GM12801 (cell line): Measurements from ENCODE around the gene SLC35F3.

Source experiments
- TF ChIP-seq, protein P1 (sequence below): IDR thresholded peaks from one replicate; pipeline ENCODE4 v1.5.1; 2011; ENCODE audit warnings: control low read depth; ENCODE audit not compliant: insufficient read length; ENCODE audit errors: extremely low read depth

Gene SLC35F3

DNA sequence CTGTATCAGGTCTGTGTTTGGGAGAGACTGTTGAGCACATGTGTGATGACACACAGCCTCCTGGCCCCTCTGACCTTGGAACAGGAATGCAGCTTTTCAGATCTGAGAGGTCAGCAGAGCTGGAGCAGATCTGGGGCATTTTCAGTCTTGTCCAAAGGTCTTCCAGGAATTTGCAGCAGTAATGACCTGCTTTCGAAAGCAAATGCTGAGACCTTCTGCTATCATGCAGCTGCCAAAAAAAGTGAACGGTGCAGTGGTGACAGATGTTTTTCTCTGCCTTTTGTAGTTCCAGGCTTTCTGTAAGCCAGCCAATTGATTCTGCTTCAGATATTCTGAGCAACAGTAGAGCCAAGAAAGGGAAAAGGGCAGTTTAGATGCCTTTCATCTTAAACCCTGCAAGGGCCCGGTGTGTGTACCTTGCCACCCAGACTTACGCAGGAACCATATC lies 331.0 kb downstream of the SLC35F3 start:
- TF ChIP-seq, protein P1, sequence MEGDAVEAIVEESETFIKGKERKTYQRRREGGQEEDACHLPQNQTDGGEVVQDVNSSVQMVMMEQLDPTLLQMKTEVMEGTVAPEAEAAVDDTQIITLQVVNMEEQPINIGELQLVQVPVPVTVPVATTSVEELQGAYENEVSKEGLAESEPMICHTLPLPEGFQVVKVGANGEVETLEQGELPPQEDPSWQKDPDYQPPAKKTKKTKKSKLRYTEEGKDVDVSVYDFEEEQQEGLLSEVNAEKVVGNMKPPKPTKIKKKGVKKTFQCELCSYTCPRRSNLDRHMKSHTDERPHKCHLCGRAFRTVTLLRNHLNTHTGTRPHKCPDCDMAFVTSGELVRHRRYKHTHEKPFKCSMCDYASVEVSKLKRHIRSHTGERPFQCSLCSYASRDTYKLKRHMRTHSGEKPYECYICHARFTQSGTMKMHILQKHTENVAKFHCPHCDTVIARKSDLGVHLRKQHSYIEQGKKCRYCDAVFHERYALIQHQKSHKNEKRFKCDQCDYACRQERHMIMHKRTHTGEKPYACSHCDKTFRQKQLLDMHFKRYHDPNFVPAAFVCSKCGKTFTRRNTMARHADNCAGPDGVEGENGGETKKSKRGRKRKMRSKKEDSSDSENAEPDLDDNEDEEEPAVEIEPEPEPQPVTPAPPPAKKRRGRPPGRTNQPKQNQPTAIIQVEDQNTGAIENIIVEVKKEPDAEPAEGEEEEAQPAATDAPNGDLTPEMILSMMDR = no peak

DNA sequence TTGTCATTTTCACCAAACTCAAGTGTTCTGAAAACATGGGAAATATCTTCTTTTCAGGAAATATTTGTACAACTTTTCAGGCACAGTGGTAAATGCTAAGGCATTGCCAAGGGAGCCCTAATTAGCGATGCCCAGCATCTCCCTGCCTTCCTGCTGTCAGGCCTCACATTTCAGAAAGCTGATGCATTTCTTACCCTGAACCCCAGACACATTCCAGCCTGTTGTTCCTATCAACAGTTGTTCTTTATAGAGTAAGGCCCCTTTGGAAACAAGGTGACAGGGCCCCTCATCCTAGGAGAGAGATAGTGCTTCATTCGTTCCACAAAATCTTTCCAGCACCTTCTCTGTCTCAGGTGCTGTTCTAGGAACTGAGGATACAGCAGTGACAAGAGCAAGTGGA lies 332.9 kb downstream of the SLC35F3 start:
- TF ChIP-seq, protein P1 = no peak

DNA sequence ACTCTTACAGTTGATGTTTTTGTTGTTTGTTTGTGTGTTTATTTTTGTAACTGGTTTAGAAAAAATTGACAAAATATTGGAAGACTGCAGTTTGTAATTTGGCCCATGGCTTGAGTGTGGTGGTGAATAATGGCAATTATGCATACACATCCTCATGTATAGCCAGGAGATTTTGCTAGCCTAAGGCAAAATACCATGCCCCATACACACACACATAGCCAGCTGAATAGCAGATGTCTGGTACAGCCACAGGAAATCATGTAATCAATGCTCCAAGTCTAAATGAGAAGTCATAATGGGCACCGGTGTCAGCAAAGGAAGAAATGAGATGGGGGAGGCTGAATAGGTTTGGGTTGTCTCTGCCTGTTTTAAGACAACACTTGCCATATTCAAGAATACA lies 333.6 kb downstream of the SLC35F3 start:
- TF ChIP-seq, protein P1 = no peak

DNA sequence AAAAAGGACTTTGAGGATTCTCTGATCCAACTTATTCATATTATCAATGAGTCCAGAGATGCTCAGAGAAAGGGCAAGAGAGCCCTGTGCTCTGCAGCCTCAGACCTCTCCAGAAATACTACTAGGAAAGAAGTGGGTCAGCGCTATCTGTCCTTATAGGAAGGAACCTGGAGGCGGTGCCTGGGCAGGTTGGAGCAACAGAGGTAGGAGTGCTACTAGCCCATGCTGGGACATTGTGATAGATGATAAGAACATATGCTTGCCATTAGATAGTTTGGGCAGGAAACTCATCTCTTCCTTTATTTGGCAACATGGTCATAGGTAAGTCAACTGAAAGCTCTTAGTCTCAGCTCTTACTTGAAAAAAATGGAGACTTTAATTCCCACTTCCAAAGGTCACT lies 335.0 kb downstream of the SLC35F3 start:
- TF ChIP-seq, protein P1 = no peak

DNA sequence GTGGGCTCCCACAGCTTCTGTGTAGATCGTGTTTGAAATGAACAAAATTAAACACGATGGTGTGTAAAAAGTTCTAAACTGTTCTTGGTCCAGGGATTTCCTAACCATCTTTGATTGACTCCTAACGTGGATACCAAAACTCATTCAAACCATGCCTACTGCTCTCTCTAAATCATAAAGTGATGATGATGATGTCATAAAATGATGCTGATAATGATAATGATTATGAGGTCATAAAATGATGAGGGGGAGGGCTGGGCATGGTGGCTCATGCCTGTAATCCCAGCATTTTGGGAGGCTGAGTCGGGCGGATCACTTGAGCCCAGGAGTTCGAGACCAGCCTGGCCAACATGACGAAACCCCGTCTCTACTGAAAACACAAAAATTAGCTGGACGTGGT lies 335.5 kb downstream of the SLC35F3 start:
- TF ChIP-seq, protein P1 = no peak

DNA sequence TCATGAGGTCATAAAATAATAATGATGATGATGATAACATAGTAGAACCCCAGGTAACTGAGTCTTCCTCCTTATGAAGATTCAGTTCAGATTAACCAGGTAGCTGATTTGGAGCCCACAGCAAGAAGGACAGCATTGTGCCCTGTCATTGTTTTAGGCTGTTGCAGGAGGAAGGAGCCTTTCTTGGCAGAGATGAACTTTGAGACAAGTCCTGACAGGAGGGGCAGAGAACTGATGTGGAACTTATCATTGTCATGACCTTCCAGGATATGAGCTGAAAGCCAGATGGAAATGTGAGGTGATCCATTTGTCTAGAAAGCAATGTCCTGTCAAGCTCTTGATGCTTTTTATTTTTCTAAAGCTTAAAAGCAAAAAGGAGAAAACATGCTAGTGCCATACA lies 336.2 kb downstream of the SLC35F3 start:
- TF ChIP-seq, protein P1 = no peak

DNA sequence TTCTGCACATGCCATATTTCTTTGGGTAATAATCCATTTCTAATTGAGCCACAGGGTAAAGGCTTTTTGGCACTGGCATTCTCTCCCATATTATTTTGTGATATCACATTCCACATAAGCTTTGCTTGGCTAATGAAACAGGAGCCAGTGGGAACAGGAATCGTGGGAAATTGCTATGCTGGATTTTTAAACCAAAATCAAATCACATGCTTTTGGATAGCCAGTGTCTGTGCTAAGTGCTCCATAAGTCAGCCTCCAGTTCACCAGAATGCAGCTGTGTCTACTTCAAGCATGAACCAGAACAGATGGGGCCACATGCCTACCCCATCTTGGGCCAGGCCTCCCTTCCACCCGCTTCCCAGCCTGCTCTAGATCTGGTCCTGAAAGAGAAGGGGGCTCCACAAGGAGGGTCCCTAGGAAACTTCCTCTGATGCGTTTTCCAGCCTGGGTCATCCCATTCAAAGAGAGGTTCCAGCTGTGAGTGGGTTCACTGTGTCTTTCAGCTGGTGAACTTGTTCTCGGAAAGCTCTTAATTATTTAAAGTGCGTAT lies 337.5 kb downstream of the SLC35F3 start:
- TF ChIP-seq, protein P1 = no peak
